GM06990 (cell line): Measurements from ENCODE around the gene VDAC1.
A peak's percentile ranks its signal among the peaks of the same experiment; 100 is the strongest.

Experiments used
- DNase-seq: peaks from one replicate; pipeline ENCODE4 v3.0.0-alpha.2; 2011; ENCODE audit not compliant: insufficient read length; ENCODE audit errors: extremely low read depth
- H3K27me3 ChIP-seq: replicated peaks from 2 replicates; pipeline ENCODE4 v1.6.0; 2011; ENCODE audit warnings: low read length; ENCODE audit not compliant: control insufficient read depth, insufficient read depth
- H3K36me3 ChIP-seq: 2 replicates; pipeline ENCODE4 v1.5.1; 2011; ENCODE audit warnings: low read length; ENCODE audit not compliant: control insufficient read depth, insufficient read depth
- H3K4me3 ChIP-seq: replicated peaks from 2 replicates; pipeline ENCODE4 v1.5.1; 2011; ENCODE audit warnings: low read depth, mild to moderate bottlenecking, control low read depth, low read length
- TF ChIP-seq, protein P1 (sequence below): IDR thresholded peaks from 2 replicates; pipeline ENCODE4 v1.5.1; 2011; ENCODE audit warnings: low read length, control low read depth, mild to moderate bottlenecking, inconsistent platforms; ENCODE audit not compliant: insufficient read depth, poor library complexity, severe bottlenecking

The VDAC1 gene

DNA sequence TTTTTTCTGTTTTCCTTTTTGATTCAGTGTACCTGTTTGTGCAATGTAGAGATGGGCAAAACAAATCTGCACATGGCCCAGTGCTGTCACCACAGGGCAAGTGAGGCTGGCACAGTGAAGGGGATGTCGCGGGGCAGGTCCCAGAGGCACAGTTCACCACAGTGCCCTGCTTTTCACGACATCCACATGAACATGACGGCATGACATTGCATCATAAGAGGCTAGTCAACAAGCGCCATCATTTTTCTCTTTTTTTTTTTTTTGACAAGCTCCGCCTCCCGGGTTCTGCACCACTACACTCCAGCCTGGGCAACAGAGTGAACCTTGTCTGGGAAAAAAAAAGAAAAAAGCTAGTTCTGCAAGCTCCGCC is 42.9 kb upstream of the VDAC1 start:
- H3K4me3 ChIP-seq, result no peak overlapping the region
- TF ChIP-seq, protein P1, sequence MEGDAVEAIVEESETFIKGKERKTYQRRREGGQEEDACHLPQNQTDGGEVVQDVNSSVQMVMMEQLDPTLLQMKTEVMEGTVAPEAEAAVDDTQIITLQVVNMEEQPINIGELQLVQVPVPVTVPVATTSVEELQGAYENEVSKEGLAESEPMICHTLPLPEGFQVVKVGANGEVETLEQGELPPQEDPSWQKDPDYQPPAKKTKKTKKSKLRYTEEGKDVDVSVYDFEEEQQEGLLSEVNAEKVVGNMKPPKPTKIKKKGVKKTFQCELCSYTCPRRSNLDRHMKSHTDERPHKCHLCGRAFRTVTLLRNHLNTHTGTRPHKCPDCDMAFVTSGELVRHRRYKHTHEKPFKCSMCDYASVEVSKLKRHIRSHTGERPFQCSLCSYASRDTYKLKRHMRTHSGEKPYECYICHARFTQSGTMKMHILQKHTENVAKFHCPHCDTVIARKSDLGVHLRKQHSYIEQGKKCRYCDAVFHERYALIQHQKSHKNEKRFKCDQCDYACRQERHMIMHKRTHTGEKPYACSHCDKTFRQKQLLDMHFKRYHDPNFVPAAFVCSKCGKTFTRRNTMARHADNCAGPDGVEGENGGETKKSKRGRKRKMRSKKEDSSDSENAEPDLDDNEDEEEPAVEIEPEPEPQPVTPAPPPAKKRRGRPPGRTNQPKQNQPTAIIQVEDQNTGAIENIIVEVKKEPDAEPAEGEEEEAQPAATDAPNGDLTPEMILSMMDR, result no peak
- H3K36me3 ChIP-seq, result no peaks in the 10 kb centered on the region
- H3K27me3 ChIP-seq, result no peaks in the 10 kb centered on the region
- no peak for DNase-seq

DNA sequence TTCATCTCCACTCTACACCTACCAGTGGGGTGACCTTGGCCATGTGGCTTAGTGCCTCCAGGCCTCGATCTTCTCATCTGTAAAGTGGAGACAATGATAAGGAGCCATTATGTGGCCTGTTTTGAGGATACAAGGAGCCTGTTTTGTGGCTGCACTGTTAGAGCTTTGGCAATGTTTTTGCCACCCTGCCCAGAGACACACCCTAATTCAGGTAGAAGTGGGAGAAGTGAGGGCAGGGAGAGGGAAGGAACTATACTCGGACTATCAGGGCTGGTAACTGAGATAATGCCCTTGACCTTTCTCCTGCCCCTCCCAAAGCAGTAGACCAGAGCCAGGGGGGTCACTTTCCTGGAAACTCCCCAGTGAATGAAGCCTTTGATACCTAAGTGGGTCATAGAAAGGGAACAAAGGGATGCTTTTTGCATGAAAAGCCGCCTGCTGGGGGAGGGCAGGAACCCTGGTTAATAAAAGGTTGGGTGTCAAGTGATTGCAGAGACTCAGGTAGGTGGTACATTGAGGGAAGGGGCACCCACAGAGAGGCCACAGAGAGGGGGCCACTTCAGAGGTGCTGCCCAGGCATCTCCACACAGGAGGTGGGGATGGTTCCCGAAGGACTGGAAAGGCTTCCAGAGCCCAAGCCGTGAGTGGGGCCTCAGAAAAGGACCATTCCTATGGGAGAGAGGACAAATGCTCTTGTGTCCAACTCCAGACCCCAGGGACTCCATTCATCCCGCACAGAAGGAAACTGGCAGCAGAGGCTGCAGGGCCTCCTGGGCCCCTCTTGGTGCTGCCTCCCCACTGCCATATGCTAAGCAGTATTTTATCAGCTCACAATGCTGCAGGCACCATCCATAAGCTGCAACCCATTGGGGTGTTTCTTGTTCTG is 42.3 kb upstream of the VDAC1 start:
- DNase-seq, result no peak
- TF ChIP-seq, protein P1, result no peak

DNA sequence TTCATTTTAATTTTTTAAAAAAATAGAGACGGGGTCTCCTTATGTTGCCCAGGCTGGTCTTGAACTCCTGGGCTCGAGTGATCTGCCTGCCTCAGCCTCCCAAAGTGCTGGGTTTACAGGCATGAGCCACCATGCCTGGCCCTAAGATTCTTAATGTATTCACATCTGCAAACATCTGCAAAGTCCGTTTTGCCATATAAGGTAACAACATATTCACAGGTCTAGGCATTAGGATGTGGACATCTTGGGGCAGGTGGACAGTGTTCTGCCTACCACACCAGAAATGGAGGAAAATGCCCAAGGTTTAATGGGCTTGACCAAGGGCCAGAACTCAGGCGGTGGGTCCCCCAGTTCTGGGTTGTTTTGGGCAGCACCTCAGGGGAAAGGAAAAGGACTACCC is 41.6 kb upstream of the VDAC1 start:
- TF ChIP-seq, protein P1, result no peak
- Histone ChIP-seq H3K27me3 (no peaks in the 10 kb centered on the region), H3K4me3 (no peak overlapping the region), H3K36me3 (no peaks in the 10 kb centered on the region)
- DNase-seq, result no peak

More for the DNA sequence above, 42.3 kb upstream of the VDAC1 start:
- Histone ChIP-seq H3K27me3 (no peaks in the 10 kb centered on the region), H3K4me3 (no peak overlapping the region), H3K36me3 (no peaks in the 10 kb centered on the region)

DNA sequence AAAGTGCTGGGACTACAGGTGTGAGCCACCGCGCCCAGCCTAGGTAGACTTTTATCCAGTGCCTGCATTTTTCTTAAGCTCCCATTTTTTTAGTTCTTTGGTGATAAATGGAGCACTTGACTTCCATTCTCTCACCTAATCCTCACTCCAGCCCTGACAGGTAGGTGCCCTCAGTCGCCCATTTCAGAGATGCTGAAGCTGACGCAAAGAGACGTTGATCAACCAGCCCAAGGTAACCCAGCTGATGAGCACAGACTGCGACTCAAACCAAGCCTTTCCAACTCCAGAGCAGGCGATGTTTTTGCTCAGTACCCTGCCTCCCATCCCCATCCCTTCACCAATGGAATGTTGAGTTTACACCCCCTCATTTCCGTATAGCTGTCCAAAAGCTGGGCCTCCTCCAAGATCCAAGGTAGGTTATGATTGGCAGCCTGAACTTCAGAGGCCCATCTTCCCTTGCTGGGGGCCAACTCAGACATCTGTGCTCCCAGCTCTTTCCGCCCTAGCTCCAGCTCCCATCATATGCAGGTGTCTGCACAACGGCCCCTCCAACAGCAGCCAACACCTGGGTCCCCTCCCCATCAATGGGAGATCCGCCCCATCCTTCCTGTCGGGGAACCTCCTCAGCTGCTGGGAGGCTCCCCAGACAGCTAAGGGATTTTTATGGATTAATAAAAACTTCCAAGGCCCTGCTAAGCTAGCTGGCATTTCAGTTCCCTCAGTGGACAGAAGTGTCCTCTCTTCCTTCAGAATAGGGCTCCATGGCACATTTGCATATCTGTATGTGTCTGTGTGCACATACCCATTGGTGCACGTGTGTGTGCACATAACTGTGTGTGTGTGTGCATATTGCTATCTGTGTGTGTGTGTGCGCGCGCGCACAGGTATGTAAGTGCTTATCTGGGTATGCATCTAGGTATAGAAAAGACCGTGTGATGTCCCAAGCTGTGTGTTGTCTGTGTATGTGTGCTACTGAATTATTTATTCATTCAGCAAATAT is 39.3 kb upstream of the VDAC1 start:
- Histone ChIP-seq H3K36me3 (no peaks in the 10 kb centered on the region), H3K4me3 (no peak overlapping the region), H3K27me3 (no peaks in the 10 kb centered on the region)
- TF ChIP-seq, protein P1, result no peak
- no peak for DNase-seq

DNA sequence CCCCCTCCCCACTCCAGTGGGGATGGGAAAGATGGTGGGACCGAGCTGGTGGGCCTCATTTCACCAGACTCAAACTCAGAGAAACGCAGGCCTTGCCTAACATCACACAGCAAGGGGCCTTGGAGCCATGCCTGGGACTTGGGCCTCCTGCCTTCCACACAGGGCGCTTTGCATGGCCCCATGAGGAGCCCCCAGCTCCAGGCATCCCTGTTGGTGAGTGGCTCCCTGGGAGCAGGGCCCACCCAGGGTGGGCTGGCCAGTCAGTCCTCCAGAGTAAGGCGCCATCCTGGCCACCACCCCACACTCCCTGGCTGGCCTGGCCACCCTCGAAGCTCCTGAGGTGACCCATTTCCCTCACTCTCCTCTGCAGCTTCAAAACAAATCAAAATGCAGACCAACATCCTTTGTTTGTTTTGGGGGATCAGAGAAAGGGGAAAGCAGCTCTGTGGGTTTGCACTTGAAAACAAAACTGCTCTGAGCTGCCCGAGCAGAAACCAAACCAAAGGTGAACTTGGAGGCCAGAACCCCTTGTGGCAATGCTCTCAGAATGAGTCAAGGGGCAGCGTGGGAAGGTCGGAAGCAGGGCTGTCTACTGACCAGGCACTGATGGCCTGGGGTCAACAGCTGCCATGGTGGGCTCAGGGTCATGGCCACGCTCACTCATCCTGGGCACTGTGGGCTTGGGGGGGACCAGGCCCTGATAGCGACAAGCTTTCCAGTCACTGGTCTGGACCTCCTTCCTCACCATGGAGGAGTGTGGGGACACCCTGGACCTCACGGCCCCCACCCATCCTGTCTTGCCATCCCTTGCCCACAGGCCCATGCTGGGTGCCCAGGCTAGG is 37.0 kb upstream of the VDAC1 start:
- no peak overlapping the region for H3K4me3 ChIP-seq
- peak; percentile 61 for DNase-seq
- no peaks in the 10 kb centered on the region for H3K27me3 ChIP-seq
- TF ChIP-seq, protein P1, result no peak
- no peaks in the 10 kb centered on the region for H3K36me3 ChIP-seq
